ENCODE data around the gene CCDC85B.
"Not testable (repeated sequence)": the region's sequence is repeated elsewhere in the genome, so short reads cannot be mapped to it uniquely, and the experiment has no call there.

Gene CCDC85B

GRCh38 chr11:65890324-65891218 lies at the start of gene CCDC85B:
CCDC85B (plus strand) TSS chr11:65890673; CDS start chr11:65890784, 111 bp downstream.
- peak; percentile 93 for DNase-seq (ENCODE audit: low spot score)

GRCh38 chr11:65842144-65842543 lies 48.3 kb upstream of the CCDC85B start:
- DNase-seq (ENCODE audit: low spot score) = no peak

GRCh38 chr11:65843811-65844210 lies 46.7 kb upstream of the CCDC85B start:
- DNase-seq (ENCODE audit: low spot score) = no peak

GRCh38 chr11:65844231-65844872 lies 46.1 kb upstream of the CCDC85B start:
- no peak for DNase-seq (ENCODE audit: low spot score)

GRCh38 chr11:65847746-65848145 lies 42.7 kb upstream of the CCDC85B start:
- DNase-seq (ENCODE audit: low spot score) = no peak

- not testable (repeated sequence) for DNase-seq (ENCODE audit: low spot score)
Measured at GRCh38 chr11:65848693-65849092, 41.8 kb upstream of the CCDC85B start.

GRCh38 chr11:65849366-65849765 lies 41.1 kb upstream of the CCDC85B start:
- DNase-seq (ENCODE audit: low spot score) = no peak

GRCh38 chr11:65849771-65850216 lies 40.7 kb upstream of the CCDC85B start:
- DNase-seq (ENCODE audit: low spot score) = no peak

- no peak for DNase-seq (ENCODE audit: low spot score)
Measured at GRCh38 chr11:65850217-65851082, 40.0 kb upstream of the CCDC85B start.

GRCh38 chr11:65851083-65851579 lies 39.3 kb upstream of the CCDC85B start:
- peak; percentile 85 for DNase-seq (ENCODE audit: low spot score)

- DNase-seq (ENCODE audit: low spot score) = no peak
Measured at GRCh38 chr11:65851811-65852507, 38.5 kb upstream of the CCDC85B start.

- DNase-seq (ENCODE audit: low spot score) = no peak
Measured at GRCh38 chr11:65852508-65853245, 37.8 kb upstream of the CCDC85B start.

GRCh38 chr11:65853246-65853979 lies 37.1 kb upstream of the CCDC85B start:
- no peak for DNase-seq (ENCODE audit: low spot score)

GRCh38 chr11:65854161-65854592 lies 36.3 kb upstream of the CCDC85B start:
- DNase-seq (ENCODE audit: low spot score) = no peak

GRCh38 chr11:65854852-65855837 lies 35.3 kb upstream of the CCDC85B start:
- DNase-seq (ENCODE audit: low spot score) = no peak

GRCh38 chr11:65855927-65856363 lies 34.5 kb upstream of the CCDC85B start:
- DNase-seq (ENCODE audit: low spot score) = no peak

- no peak for DNase-seq (ENCODE audit: low spot score)
Measured at GRCh38 chr11:65856689-65857499, 33.6 kb upstream of the CCDC85B start.

GRCh38 chr11:65857500-65857852 lies 33.0 kb upstream of the CCDC85B start:
- no peak for DNase-seq (ENCODE audit: low spot score)

All from iPS-NIHi11 (cell line).